Fibroblast of peridontal ligament (primary cell): ENCODE data around the gene CD180.

Source experiments
- DNase-seq: peaks from one replicate; pipeline ENCODE4 v3.0.0-alpha.2; 2010; ENCODE audit errors: extremely low read depth

CD180 gene

GRCh38 chr5:67160985-67161384 lies 35.6 kb downstream of the CD180 start:
- peak; percentile 83 for DNase-seq

- DNase-seq: no peak
Observed at GRCh38 chr5:67160272-67160671, 36.3 kb downstream of the CD180 start.

GRCh38 chr5:67156976-67157583 lies 39.5 kb downstream of the CD180 start:
- peak; percentile 29 for DNase-seq

- DNase-seq: no peak
Observed at GRCh38 chr5:67154556-67155206, 41.9 kb downstream of the CD180 start.

GRCh38 chr5:67153292-67153691 lies 43.3 kb downstream of the CD180 start:
- DNase-seq: no peak

GRCh38 chr5:67152400-67152799 lies 44.2 kb downstream of the CD180 start:
- no peak for DNase-seq

GRCh38 chr5:67149951-67150523 lies 46.6 kb downstream of the CD180 start:
- peak; percentile 76 for DNase-seq

- no peak for DNase-seq
Observed at GRCh38 chr5:67149057-67149950, 47.3 kb downstream of the CD180 start.

- peak; percentile 30 for DNase-seq
Observed at GRCh38 chr5:67147760-67148159, 48.8 kb downstream of the CD180 start.

GRCh38 chr5:67146981-67147380 lies 49.6 kb downstream of the CD180 start:
- no peak for DNase-seq

GRCh38 chr5:67146574-67146973 lies 50.0 kb downstream of the CD180 start:
- peak; percentile 63 for DNase-seq

- DNase-seq: no peak
Observed at GRCh38 chr5:67144183-67144639, 52.4 kb downstream of the CD180 start.

- no peak for DNase-seq
Observed at GRCh38 chr5:67143549-67143948, 53.0 kb downstream of the CD180 start.

- no peak for DNase-seq
Observed at GRCh38 chr5:67142816-67143215, 53.8 kb downstream of the CD180 start.

- DNase-seq: no peak
Observed at GRCh38 chr5:67141644-67142043, 55.0 kb downstream of the CD180 start.

GRCh38 chr5:67140413-67140812 lies 56.2 kb downstream of the CD180 start:
- DNase-seq: no peak

- DNase-seq: no peak
Observed at GRCh38 chr5:67139030-67139429, 57.6 kb downstream of the CD180 start.

- no peak for DNase-seq
Observed at GRCh38 chr5:67135381-67135984, 61.1 kb downstream of the CD180 start.

- no peak for DNase-seq
Observed at GRCh38 chr5:67133776-67134175, 62.8 kb downstream of the CD180 start.

GRCh38 chr5:67133217-67133616 lies 63.4 kb downstream of the CD180 start:
- no peak for DNase-seq

- no peak for DNase-seq
Observed at GRCh38 chr5:67129768-67130167, 66.8 kb downstream of the CD180 start.
